Activated T-helper 9 cell treated with anti-CD3 and anti-CD28 coated beads, Interleukin-2, amount 50 U/mL, for 16 hours (primary cell): ENCODE data around the gene EIF2AK2.

Source experiments
- DNase-seq: peaks from one replicate; pipeline ENCODE4 v3.0.0-alpha.2; 2020; ENCODE audit warnings: low read depth

EIF2AK2 gene

DNA sequence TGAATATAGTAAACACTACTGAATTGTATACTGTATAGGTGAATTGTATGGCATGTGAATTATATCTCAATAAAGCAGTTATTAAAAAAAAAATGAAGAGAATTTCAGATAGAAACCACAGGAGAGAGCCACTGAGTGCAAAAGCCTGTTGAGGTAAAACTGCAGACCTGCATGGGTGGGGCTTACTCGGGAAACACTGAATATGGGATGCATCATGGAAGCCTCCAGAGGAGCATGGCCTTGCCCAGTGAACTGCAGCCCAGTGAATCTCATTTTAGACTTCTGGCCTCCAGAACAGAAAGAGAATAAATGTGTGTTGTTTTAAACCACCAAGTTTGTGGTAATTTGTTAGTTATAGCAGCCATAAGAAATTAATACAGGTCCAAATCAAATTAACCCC lies 56.7 kb downstream of the EIF2AK2 start:
- no peak for DNase-seq

DNA sequence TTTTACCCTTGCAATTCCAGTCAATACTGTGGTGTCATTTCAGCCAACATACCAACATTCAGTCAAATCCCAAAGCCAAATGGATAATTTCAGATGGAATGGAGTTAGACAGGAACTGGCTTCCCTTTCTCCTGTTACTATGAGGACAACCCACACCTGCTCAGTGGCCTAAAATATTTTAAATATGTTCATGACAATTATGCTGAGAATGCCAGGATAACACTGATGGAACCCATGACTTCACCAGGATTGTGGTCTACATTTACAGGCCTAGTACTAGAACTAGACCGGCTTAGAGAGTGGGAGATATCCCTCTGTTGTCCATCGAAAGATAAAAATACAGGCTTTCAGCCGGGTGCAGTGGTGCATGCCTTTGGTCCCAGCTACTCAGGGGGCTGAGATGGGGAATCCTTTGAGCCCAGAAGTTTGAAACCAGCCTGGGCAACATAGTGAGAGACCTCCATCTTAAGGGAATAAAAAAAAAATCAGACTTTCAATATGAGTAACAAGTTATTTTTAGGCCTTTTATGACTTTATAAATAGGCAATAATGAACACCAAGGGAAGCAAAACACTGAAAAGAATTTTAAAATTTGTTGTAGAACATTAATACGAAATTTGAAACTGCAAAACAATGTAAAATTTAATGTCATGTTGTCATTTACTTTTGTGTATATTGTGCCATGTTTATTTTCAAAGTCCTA lies 58.2 kb downstream of the EIF2AK2 start:
- DNase-seq, result no peak

- no peak for DNase-seq
Measured at GRCh38 chr2:37096568-37096967, 60.2 kb downstream of the EIF2AK2 start.

- no peak for DNase-seq
Measured at GRCh38 chr2:37091873-37092272, 64.9 kb downstream of the EIF2AK2 start.

GRCh38 chr2:37090019-37090477 lies 66.7 kb downstream of the EIF2AK2 start:
- DNase-seq, result no peak

- DNase-seq, result no peak
Measured at GRCh38 chr2:37085731-37086147, 71.0 kb downstream of the EIF2AK2 start.

DNA sequence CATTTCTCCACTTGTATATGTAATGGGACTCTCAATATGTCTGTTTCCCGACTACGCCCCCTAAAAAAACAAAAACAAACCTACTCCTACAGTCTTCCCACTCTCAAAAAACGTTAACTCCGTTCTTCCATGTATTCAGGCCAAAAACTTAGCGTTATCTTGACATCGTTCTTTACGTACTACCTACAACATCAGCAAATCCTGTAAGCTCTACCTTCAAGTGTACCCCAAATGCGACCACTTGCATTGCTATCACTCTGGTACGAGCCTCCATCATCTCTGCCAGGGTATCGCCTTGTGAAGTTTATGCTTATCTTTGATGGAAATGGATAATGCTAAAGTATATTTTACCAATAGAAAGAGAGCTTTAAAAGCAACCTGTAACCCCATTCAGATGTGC lies 72.0 kb downstream of the EIF2AK2 start:
- DNase-seq, result no peak

GRCh38 chr2:37083873-37084794 lies 72.6 kb downstream of the EIF2AK2 start, which contains the start of the genes GPATCH11 and HEATR5B:
TSS of gene GPATCH11 (plus strand) at chr2:37084518. CDS start at chr2:37088382, 3,864 bp downstream.
TSS of gene HEATR5B (minus strand) at chr2:37084372. CDS start at chr2:37083414, 958 bp downstream.
- peak; percentile 91 for DNase-seq

- DNase-seq, result no peak
Measured at GRCh38 chr2:37080689-37081088, 76.1 kb downstream of the EIF2AK2 start.

DNA sequence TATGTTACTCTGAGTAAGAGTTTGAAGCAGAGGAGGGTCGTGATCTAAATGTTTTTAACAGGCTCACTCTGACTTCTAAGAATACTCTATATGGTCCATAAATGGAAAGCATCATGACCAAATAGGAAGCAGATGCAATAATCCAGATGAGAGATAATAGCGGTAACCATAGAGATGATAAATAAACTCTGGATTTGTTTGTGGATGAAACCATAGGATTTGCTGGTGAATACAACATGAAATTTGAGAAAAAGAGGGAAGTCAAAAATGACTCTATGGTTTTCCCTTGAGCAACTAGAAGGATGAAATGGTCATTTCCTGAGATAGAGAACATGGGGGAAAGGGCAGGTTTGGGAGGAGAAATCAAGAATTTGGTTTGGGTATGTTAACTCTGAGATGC lies 76.5 kb downstream of the EIF2AK2 start:
- DNase-seq, result no peak

DNA sequence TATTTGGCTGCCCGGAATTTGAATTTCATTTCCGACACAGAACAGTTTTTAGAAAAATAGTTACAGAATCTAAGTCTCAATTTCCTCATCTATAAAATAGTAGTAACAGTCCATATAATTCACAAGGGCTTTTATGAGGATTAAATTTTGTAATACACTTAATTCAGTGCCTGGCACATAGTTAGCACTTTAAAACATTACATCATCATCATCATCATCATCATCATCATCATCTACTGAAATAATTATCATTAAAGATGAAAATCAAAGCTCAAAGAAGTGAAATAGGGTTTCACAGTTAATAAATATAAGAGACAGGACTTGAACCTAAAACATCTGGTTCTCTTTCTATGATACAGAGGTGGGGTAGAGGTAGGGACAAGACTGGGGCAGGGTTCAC lies 85.8 kb downstream of the EIF2AK2 start:
- DNase-seq, result no peak

DNA sequence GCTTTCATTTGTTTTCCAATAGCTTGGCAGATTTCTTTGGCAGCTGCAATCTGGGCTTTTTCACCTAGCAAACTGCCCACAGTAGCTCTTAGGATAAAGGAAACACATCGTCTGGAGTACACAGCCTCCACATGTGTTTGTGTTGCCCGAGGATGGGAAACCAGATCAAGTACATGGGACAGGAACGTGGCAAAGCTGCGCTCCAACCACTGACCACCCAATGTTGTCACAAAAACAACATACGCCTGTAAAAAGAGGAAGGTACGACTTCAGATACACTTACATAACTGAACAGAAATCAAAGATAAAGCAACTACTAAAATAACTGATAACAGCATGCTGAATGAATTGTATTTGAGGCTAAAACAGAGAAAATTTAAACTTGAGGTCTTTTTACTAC lies 88.1 kb downstream of the EIF2AK2 start:
- no peak for DNase-seq

GRCh38 chr2:37061776-37062175 lies 95.0 kb downstream of the EIF2AK2 start:
- DNase-seq, result no peak

DNA sequence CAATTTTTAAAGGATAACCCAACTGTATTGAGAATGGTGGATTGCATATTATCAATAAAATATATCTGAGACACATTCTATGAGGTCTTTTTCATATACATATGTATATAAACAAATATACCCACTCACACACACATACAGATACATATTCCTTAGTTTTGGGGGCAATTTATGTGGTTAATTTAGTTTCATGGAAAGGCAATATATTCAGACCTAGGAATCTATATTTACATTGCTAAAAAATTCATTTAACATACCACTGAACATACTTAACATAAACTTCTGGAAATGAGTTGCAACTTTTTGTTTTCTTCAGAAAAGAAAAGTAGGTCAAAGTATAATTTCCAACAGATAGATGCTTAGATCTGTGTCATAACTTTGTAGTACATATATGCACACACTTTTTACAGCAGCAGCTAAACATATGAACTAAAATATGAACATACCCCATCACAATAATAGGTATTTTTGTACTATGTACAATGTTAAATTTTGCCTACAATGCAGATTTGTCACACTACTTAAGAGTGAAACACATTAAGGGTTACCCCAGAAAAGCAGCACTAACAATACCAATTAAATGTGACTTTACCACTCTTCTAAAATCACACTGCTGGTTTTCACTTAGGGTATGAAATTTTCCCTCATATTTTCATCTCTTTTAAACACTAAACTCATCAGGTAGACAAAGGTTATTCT lies 95.6 kb downstream of the EIF2AK2 start:
- no peak for DNase-seq

GRCh38 chr2:37060446-37060845 lies 96.3 kb downstream of the EIF2AK2 start:
- no peak for DNase-seq

- DNase-seq, result no peak
Measured at GRCh38 chr2:37059841-37060240, 96.9 kb downstream of the EIF2AK2 start.

- no peak for DNase-seq
Measured at GRCh38 chr2:37052600-37053332, 104.0 kb downstream of the EIF2AK2 start.
